NT2/D1 (cell line): ENCODE results near the gene STPG4.

Experiments
- SUZ12 ChIP-seq: IDR thresholded peaks from 2 replicates; pipeline ENCODE4 v1.6.1; 2011; ENCODE audit not compliant: insufficient read length, insufficient read depth; ENCODE audit errors: extremely low read depth
- YY1 ChIP-seq: IDR thresholded peaks from 2 replicates; pipeline ENCODE4 v1.6.1; 2011; ENCODE audit not compliant: insufficient read length, insufficient read depth

DNA sequence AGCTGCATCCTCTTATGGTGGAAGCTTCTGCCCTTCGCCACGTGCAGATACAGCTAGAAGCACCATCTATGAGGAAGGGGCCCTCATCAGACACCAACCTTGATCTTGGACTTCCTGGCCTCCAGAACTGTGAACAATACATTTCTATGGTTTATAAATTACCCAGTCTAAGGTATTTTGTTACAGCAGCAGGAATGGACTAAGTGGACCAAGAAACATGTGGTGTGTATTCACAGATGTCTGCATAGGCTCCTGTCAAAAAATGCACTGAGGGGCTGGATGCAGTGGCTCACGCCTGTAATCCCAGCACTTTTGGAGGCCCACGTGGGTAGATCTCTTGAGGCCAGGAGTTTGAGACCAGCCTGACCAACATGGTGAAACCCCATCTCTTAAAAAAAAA is 57.5 kb downstream of the STPG4 start:
- no peak for TF ChIP-seq YY1
- TF ChIP-seq SUZ12, result no peak
